Common myeloid progenitor, CD34-positive (primary cell): ENCODE data around the gene ERBIN.

Experiments
- CTCF ChIA-PET: fragments of 350-600 bp; sonication (Branson Sonifier 250); formaldehyde crosslinking; loops from one replicate; lab custom pipeline; 2021; ENCODE audit warnings: antibody characterized with exemption; lab: Charles Lee
- POLR2A ChIA-PET: fragments of 350-600 bp; sonication (Branson Sonifier 250); formaldehyde crosslinking; loops from one replicate; lab custom pipeline; 2021; ENCODE audit warnings: antibody characterized with exemption; lab: Charles Lee
- DNase-seq, 3 donors: peaks; one replicate each; pipeline versions ENCODE4 v3.0.0 to v3.0.0-alpha.2; 2013
- H3K27ac ChIP-seq, 2 experiments: 1 replicate in 1 of 2; 2 replicates in 1 of 2; pipeline ENCODE4 v1.7.0; 2013; ENCODE audit warnings: inconsistent platforms in 2 of 2, low read length in 2 of 2, mild to moderate bottlenecking in 2 of 2, low read depth in 1 of 2, moderate library complexity in 1 of 2; ENCODE audit not compliant: severe bottlenecking in 2 of 2, insufficient read depth in 1 of 2, poor library complexity in 1 of 2
- H3K27me3 ChIP-seq, 5 experiments: replicated peaks in 2 of 5; 1 replicate in 3 of 5; 2 replicates in 2 of 5; pipeline versions ENCODE4 v1.6.1 to v1.7.0; 2013; ENCODE audit warnings: low read length in 4 of 5, mild to moderate bottlenecking in 2 of 5, moderate library complexity in 2 of 5, inconsistent platforms in 1 of 5; ENCODE audit not compliant: insufficient read depth in 5 of 5, control insufficient read depth in 4 of 5
- H3K36me3 ChIP-seq, 4 experiments: 1 replicate in 2 of 4; 2 replicates in 2 of 4; pipeline versions ENCODE4 v1.6.1 to v1.7.0; 2013; ENCODE audit warnings: low read length in 3 of 4, control low read depth in 1 of 4, mild to moderate bottlenecking in 1 of 4; ENCODE audit not compliant: control insufficient read depth in 4 of 4, insufficient read depth in 4 of 4
- H3K4me1 ChIP-seq, 4 experiments: 1 replicate in 3 of 4; 2 replicates in 1 of 4; pipeline versions ENCODE4 v1.6.1 to v1.7.1; 2013; ENCODE audit warnings: low read length in 3 of 4, mild to moderate bottlenecking in 3 of 4, control low read depth in 1 of 4, inconsistent platforms in 1 of 4, moderate library complexity in 1 of 4; ENCODE audit not compliant: control insufficient read depth in 4 of 4, insufficient read depth in 4 of 4; ENCODE audit errors: control extremely low read depth in 1 of 4
- H3K4me3 ChIP-seq, 7 experiments: 1 replicate in 4 of 7; 2 replicates in 3 of 7; pipeline versions ENCODE4 v1.5.1 to v1.7.0; 2013; ENCODE audit warnings: mild to moderate bottlenecking in 7 of 7, low read length in 6 of 7, moderate library complexity in 6 of 7, inconsistent platforms in 2 of 7, low read depth in 2 of 7, control low read depth in 1 of 7; ENCODE audit not compliant: insufficient read depth in 4 of 7, control insufficient read depth in 1 of 7; ENCODE audit errors: extremely low read depth in 1 of 7
- H3K9me3 ChIP-seq, 5 experiments: 1 replicate in 4 of 5; 2 replicates in 1 of 5; pipeline versions ENCODE4 v1.6.1 to v1.7.1; 2013; ENCODE audit warnings: low read length in 4 of 5, mild to moderate bottlenecking in 2 of 5, inconsistent platforms in 1 of 5, low read depth in 1 of 5, moderate library complexity in 1 of 5; ENCODE audit not compliant: control insufficient read depth in 4 of 5, insufficient read depth in 2 of 5; ENCODE audit errors: control extremely low read depth in 1 of 5
- WGBS: methylation state at CpG from one replicate; pipeline ENCODE4 v1.1.5; 2013; ENCODE audit not compliant: insufficient coverage; 5-methylcytosine and 5-hydroxymethylcytosine counted together

The ERBIN gene

DNA sequence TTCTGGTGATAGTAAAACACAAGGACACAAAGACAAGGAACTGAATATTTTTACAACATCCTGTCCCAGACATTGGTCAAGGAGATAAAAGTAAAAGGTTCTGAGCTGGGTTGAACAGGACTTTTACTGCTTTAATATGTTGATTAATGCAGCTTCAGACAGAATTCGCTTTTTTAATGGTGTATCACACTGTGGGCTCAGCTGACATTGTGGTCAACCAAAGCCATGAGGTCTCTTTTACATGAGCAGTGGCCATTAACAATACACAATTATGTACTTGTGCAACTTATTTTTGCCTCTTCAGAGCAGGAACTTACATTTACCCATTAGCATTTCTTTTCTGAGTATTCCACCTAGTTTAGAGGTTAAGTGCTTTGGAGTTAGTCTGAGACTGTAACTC is 22.8 kb upstream of the ERBIN start:
- H3K4me1 ChIP-seq, result no peaks in the 10 kb centered on the region
- H3K9me3 ChIP-seq, result no peaks in the 10 kb centered on the region
- 100% methylated on average over 1 of the region's 1 CpG for WGBS
- CTCF ChIA-PET, result no interaction called here
- POLR2A ChIA-PET, result no interaction called here
- no peaks in the 10 kb centered on the region for H3K36me3 ChIP-seq
- no peak overlapping the region for H3K4me3 ChIP-seq
- H3K27ac ChIP-seq, result no peak overlapping the region
- H3K27me3 ChIP-seq, result no peaks in the 10 kb centered on the region
- no peak for DNase-seq

DNA sequence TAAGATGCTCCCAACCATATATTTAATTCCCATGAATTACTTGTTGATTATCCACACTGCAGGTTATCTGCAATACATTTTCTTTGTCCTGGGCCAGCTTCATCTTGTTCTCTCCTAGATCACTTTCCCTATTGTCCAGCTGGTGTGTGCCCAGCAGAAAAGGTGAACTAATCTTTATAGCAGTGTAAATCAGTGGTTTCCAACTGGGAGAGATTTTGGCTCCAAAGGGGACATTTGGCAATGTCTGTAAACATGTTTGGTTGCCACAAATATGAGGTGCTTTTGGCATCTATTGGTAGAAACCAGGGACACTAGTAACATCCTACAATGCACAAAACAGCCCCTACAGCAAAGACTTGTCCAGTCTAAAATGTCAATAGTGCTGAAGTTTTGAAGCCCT is 20.1 kb upstream of the ERBIN start:
- H3K27ac ChIP-seq, result no peak overlapping the region
- H3K9me3 ChIP-seq, result no peaks in the 10 kb centered on the region
- H3K4me1 ChIP-seq, result peaks cover 0 to 6% (median 3%) of the 10 kb centered on the region in 4 experiments
- H3K4me3 ChIP-seq, result no peak overlapping the region
- POLR2A ChIA-PET, result no interaction called here
- H3K36me3 ChIP-seq, result no peaks in the 10 kb centered on the region
- DNase-seq, result no peak
- CTCF ChIA-PET, result no interaction called here
- no peaks in the 10 kb centered on the region for H3K27me3 ChIP-seq

DNA sequence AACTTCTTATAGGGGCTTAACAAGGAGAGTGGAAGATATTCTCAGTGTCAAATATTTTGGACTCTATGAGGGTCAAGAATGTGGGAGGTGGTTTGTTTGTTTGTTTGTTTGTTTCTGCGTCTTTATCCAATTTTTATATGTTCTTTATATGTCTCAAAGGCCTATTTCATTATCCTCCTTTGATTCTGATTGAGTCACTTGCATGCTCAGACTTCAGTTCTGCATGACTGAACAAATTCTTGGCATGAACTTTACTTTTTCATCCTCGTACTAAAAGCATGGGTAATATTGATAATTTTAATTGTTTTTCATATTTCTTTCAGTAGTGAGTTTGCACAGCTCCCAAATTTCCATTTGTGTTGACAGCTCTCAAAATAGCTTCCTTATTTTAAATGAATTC is 19.2 kb upstream of the ERBIN start:
- Histone ChIP-seq H3K27ac (no peak overlapping the region), H3K4me1 (peaks cover 0 to 6% (median 3%) of the 10 kb centered on the region in 4 experiments), H3K27me3 (no peaks in the 10 kb centered on the region), H3K9me3 (no peaks in the 10 kb centered on the region), H3K36me3 (no peaks in the 10 kb centered on the region), H3K4me3 (no peak overlapping the region)
- CTCF ChIA-PET, result no interaction called here
- POLR2A ChIA-PET, result interaction anchor here (0.6 kb wide), 1 partner anchor 504 kb away, joined by 3 read pairs; no protein-coding TSS in a partner anchor
- WGBS, result no CpG with 5 or more reads among the region's 2 CpGs
- no peak for DNase-seq

GRCh38 chr5:65910711-65911110 is 15.7 kb upstream of the ERBIN start:
- 0% methylated on average over 1 of the region's 3 CpGs for WGBS

GRCh38 chr5:65912311-65912710 is 14.1 kb upstream of the ERBIN start:
- Histone ChIP-seq H3K27me3 (no peaks in the 10 kb centered on the region), H3K4me3 (no peak overlapping the region), H3K9me3 (no peaks in the 10 kb centered on the region), H3K27ac (no peak overlapping the region), H3K4me1 (peaks cover 2 to 12% (median 6%) of the 10 kb centered on the region in 4 experiments), H3K36me3 (no peaks in the 10 kb centered on the region)
- CTCF ChIA-PET, result interaction anchor here (1.1 kb wide), 1 partner anchor 10 kb away, joined by 3 read pairs; no protein-coding TSS in a partner anchor
- no peak for DNase-seq
- 93% methylated on average over 2 of the region's 3 CpGs for WGBS
- POLR2A ChIA-PET, result no interaction called here

More at GRCh38 chr5:65910711-65911110, 15.7 kb upstream of the ERBIN start:
- Histone ChIP-seq H3K27me3 (no peaks in the 10 kb centered on the region), H3K4me1 (peaks cover 2 to 12% (median 6%) of the 10 kb centered on the region in 4 experiments), H3K36me3 (no peaks in the 10 kb centered on the region), H3K4me3 (no peak overlapping the region), H3K27ac (no peak overlapping the region), H3K9me3 (no peaks in the 10 kb centered on the region)
- ChIA-PET POLR2A (interaction anchor here (0.7 kb wide), 1 partner anchor 87 kb away, joined by 3 read pairs; no protein-coding TSS in a partner anchor), CTCF (no interaction called here)
- peak in 2 of 3 donors; percentile 60 to 73 for DNase-seq

DNA sequence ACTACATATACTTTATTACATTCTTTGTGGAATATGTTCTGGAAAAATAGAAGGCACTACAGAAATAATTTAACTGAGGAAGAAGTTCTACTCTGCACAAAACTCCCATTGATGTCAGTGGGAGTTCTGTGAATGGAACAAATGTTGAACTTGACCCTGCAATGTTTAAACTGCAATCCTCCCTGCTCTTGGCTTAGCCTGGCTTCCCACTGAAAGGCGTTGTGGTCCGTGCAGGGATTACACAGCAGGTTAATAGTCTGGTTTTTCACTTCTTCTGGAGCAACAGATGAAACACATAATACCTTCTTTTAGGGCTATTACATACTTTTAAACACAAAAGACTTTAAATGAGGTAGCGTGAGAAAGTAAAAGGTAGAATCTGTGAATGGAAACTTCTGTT is 12.9 kb upstream of the ERBIN start:
- WGBS, result 100% methylated on average over 1 of the region's 3 CpGs

DNA sequence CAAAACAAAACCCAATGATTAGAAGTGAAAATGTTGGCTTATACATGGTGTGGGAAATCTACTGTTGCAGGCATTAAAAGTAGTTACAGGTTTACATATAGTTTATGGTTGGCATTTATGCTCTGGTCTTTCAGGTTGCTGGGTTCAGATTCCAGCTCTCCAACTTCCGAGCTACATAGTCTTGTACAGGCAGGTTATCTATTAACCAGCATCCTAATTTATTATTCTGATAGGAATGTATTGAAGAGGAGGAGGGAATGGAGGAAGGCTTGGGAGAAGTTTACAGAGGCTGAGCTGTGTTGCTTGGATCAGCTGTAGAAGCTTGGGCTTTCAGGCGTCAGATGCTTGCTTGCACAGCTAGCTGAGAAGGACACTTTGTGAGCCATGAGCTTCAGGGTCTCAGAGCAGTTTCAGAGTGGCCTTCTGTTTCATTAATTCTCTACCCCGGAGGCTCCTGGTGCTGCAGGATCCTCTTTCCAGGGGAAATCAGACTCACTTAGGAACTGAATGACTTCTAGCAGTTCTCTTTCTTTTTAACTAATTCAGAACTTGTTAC is 11.7 kb upstream of the ERBIN start:
- Histone ChIP-seq H3K4me1 (peaks cover 2 to 12% (median 6%) of the 10 kb centered on the region in 4 experiments), H3K4me3 (no peak overlapping the region), H3K36me3 (no peaks in the 10 kb centered on the region), H3K27me3 (no peaks in the 10 kb centered on the region), H3K9me3 (no peaks in the 10 kb centered on the region), H3K27ac (no peak overlapping the region)
- 100% methylated on average over 1 of the region's 3 CpGs for WGBS
- ChIA-PET CTCF (no interaction called here), POLR2A (no interaction called here)
- DNase-seq, result no peak

More for the DNA sequence above, 12.9 kb upstream of the ERBIN start:
- DNase-seq, result no peak
- CTCF ChIA-PET, result interaction anchor here (1.2 kb wide), 1 partner anchor 113 kb away, joined by 3 read pairs; no protein-coding TSS in a partner anchor
- Histone ChIP-seq H3K4me1 (peaks cover 2 to 12% (median 6%) of the 10 kb centered on the region in 4 experiments), H3K36me3 (no peaks in the 10 kb centered on the region), H3K9me3 (no peaks in the 10 kb centered on the region), H3K4me3 (no peak overlapping the region), H3K27me3 (no peaks in the 10 kb centered on the region), H3K27ac (no peak overlapping the region)
- POLR2A ChIA-PET, result no interaction called here
